H1 (cell line): ENCODE data around the gene HMHB1. TPM values are rescaled to one million over a fixed set of nuclear protein-coding genes. Genes with fewer than 3 reads are reported as not detected.

Experiments used
- CTCF ChIA-PET: fragments of 300-600 bp; sonication (Branson Sonifier 250); formaldehyde crosslinking; loops from one replicate; lab custom pipeline; 2021; ENCODE audit not compliant: partially characterized antibody; lab: Charles Lee
- POLR2A ChIA-PET: fragments of 300-600 bp; sonication (Branson Sonifier 250); formaldehyde crosslinking; loops from one replicate; lab custom pipeline; 2021; ENCODE audit warnings: inconsistent platforms; ENCODE audit not compliant: partially characterized antibody; lab: Charles Lee
- DNase-seq, 2 experiments: peaks; one replicate each; pipeline versions ENCODE4 v3.0.0 to v3.0.0-alpha.2; 2010 to 2022; ENCODE audit warnings: low spot score in 2 of 2, low read depth in 1 of 2, mixed read lengths in 1 of 2
- FAIRE-seq: peaks from 2 replicates; lab custom pipeline; 2011; peaks lifted over from hg19 to GRCh38; lab: Jason Lieb, UNC
- H2AFZ ChIP-seq: 2 replicates; pipeline ENCODE4 v1.8.1; 2012; ENCODE audit warnings: low read length, inconsistent platforms
- H2AK5ac ChIP-seq: 2 replicates; pipeline ENCODE4 v1.6.1; 2013; ENCODE audit warnings: low read depth, low read length
- H2BK120ac ChIP-seq: replicated peaks from 2 replicates; pipeline ENCODE3; 2013; ENCODE audit warnings: low read depth, low read length, inconsistent platforms
- H2BK12ac ChIP-seq: 2 replicates; pipeline ENCODE4 v1.6.1; 2013; ENCODE audit warnings: low read depth, low read length
- H2BK15ac ChIP-seq: 2 replicates; pipeline ENCODE4 v1.6.1; 2013; ENCODE audit warnings: low read length
- H2BK20ac ChIP-seq: 2 replicates; pipeline ENCODE4 v1.6.1; 2013; ENCODE audit warnings: low read length
- H2BK5ac ChIP-seq: 2 replicates; pipeline ENCODE4 v1.6.1; 2013; ENCODE audit warnings: low read depth, low read length
- H3K14ac ChIP-seq: 2 replicates; pipeline ENCODE4 v1.6.1; 2013; ENCODE audit warnings: inconsistent platforms; ENCODE audit not compliant: insufficient read length
- H3K18ac ChIP-seq: 2 replicates; pipeline ENCODE4 v1.6.1; 2013; ENCODE audit warnings: low read length; ENCODE audit errors: extremely low read depth
- H3K23ac ChIP-seq: 2 replicates; pipeline ENCODE4 v1.6.1; 2013; ENCODE audit warnings: inconsistent platforms; ENCODE audit not compliant: insufficient read length
- H3K23me2 ChIP-seq: 2 replicates; pipeline ENCODE4 v1.6.1; 2013; ENCODE audit warnings: low read depth, low read length
- H3K27ac ChIP-seq: 2 replicates; pipeline ENCODE4 v1.6.1; 2011; ENCODE audit warnings: low read depth, low read length, inconsistent platforms
- H3K27me3 ChIP-seq, 4 experiments: replicated peaks in 1 of 4; 1 replicate in 1 of 4; 2 replicates in 3 of 4; pipeline versions ENCODE4 v1.6.1 to v1.8.1; 2011 to 2013; ENCODE audit warnings: low read length in 3 of 4, mild to moderate bottlenecking in 3 of 4, inconsistent platforms in 2 of 4, mixed read lengths in 2 of 4, moderate library complexity in 1 of 4; ENCODE audit not compliant: control insufficient read depth in 3 of 4, insufficient read depth in 3 of 4; ENCODE audit errors: extremely low read depth in 1 of 4
- H3K36me3 ChIP-seq, 4 experiments: 2 replicates each; pipeline versions ENCODE4 v1.6.1 to v1.8.1; 2011 to 2013; ENCODE audit warnings: mild to moderate bottlenecking in 4 of 4, low read length in 3 of 4, moderate library complexity in 2 of 4, control low read depth in 1 of 4, inconsistent platforms in 1 of 4; ENCODE audit not compliant: insufficient read depth in 4 of 4, control insufficient read depth in 2 of 4
- H3K4ac ChIP-seq: replicated peaks from 2 replicates; pipeline ENCODE3; 2013; ENCODE audit warnings: low read length, low read depth, mixed read lengths, inconsistent platforms; ENCODE audit not compliant: insufficient read length
- H3K4me1 ChIP-seq, 4 experiments: replicated peaks in 1 of 4; 1 replicate in 1 of 4; 2 replicates in 3 of 4; pipeline versions ENCODE4 v1.6.1 to v1.8.1; 2011 to 2013; ENCODE audit warnings: low read length in 3 of 4, inconsistent platforms in 2 of 4, mixed read lengths in 1 of 4; ENCODE audit not compliant: insufficient read depth in 4 of 4, control insufficient read depth in 3 of 4
- H3K4me2 ChIP-seq, 2 experiments: 2 replicates each; pipeline versions ENCODE4 v1.6.1 to v1.8.1; 2011 to 2013; ENCODE audit warnings: low read depth in 2 of 2, low read length in 2 of 2, control low read depth in 1 of 2, inconsistent platforms in 1 of 2, mild to moderate bottlenecking in 1 of 2; ENCODE audit not compliant: insufficient read depth in 1 of 2
- H3K4me3 ChIP-seq, 4 experiments: fragments of 200-600, 300-600 bp in 1 of 4; sonication (generic), shearing (Covaris generic), sonication (Bioruptor Twin) in 1 of 4; 2 replicates each; pipeline versions ENCODE4 v1.5.1 to v1.8.1; 2011 to 2016; ENCODE audit warnings: low read length in 4 of 4, low read depth in 3 of 4, control low read depth in 2 of 4, inconsistent platforms in 2 of 4, mild to moderate bottlenecking in 2 of 4, mixed read lengths in 1 of 4, moderate library complexity in 1 of 4; ENCODE audit not compliant: insufficient read depth in 2 of 4; ENCODE audit errors: extremely low read depth in 1 of 4
- H3K56ac ChIP-seq: replicated peaks from 2 replicates; pipeline ENCODE3; 2013; ENCODE audit warnings: low read depth, mild to moderate bottlenecking, mixed read lengths, low read length, inconsistent platforms; ENCODE audit not compliant: insufficient read length
- H3K79me1 ChIP-seq: 2 replicates; pipeline ENCODE4 v1.6.1; 2013; ENCODE audit warnings: low read depth, low read length, control low read depth
- H3K79me2 ChIP-seq, 2 experiments: 2 replicates each; pipeline versions ENCODE4 v1.6.1 to v1.8.1; 2012 to 2013; ENCODE audit warnings: low read length in 2 of 2, mild to moderate bottlenecking in 2 of 2, inconsistent platforms in 1 of 2; ENCODE audit not compliant: insufficient read depth in 2 of 2, control insufficient read depth in 1 of 2
- H3K9ac ChIP-seq, 4 experiments: replicated peaks in 1 of 4; 1 replicate in 1 of 4; 2 replicates in 3 of 4; pipeline versions ENCODE4 v1.6.1 to v1.8.1; 2011 to 2013; ENCODE audit warnings: low read depth in 3 of 4, low read length in 3 of 4, control low read depth in 2 of 4, mild to moderate bottlenecking in 2 of 4, moderate library complexity in 2 of 4, inconsistent platforms in 1 of 4; ENCODE audit errors: extremely low read depth in 1 of 4
- H3K9me3 ChIP-seq, 2 experiments: 2 replicates each; pipeline versions ENCODE4 v1.6.1 to v1.8.1; 2012 to 2013; ENCODE audit warnings: mild to moderate bottlenecking in 2 of 2, moderate library complexity in 2 of 2, control low read depth in 1 of 2, inconsistent platforms in 1 of 2, low read depth in 1 of 2, low read length in 1 of 2, mixed read lengths in 1 of 2; ENCODE audit not compliant: insufficient read depth in 2 of 2
- H4K20me1 ChIP-seq, 2 experiments: replicated peaks in 1 of 2; 2 replicates each; pipeline versions ENCODE3 to v1.8.1; 2011 to 2013; ENCODE audit warnings: inconsistent platforms in 2 of 2, low read length in 2 of 2, mild to moderate bottlenecking in 1 of 2; ENCODE audit not compliant: insufficient read depth in 2 of 2, control insufficient read depth in 1 of 2
- H4K5ac ChIP-seq: 2 replicates; pipeline ENCODE4 v1.6.1; 2013; ENCODE audit warnings: low read length, low read depth, mixed read lengths, inconsistent platforms; ENCODE audit not compliant: insufficient read length
- H4K8ac ChIP-seq: 2 replicates; pipeline ENCODE4 v1.8.0; 2013; ENCODE audit warnings: mild to moderate bottlenecking, moderate library complexity, low read length, inconsistent platforms; ENCODE audit not compliant: insufficient read depth; ENCODE audit errors: extremely low read depth
- H4K91ac ChIP-seq: replicated peaks from 2 replicates; pipeline ENCODE3; 2013; ENCODE audit warnings: low read length, mixed read lengths, inconsistent platforms; ENCODE audit not compliant: insufficient read length
- RXRA ChIP-seq: IDR thresholded peaks from 2 replicates; pipeline ENCODE4 v1.6.1; 2011; ENCODE audit warnings: low read depth, mild to moderate bottlenecking, low read length, moderate library complexity; ENCODE audit not compliant: insufficient read depth
- polyA plus RNA-seq, 7 experiments: library from polyadenylated mRNA; depleted of rRNA in 3 of 7; stranded (reverse) in 5 of 7; unstranded in 2 of 7; fragments of >200 nt in 5 of 7; fragments of 200-250 nt in 2 of 7; gene quantifications; 1 replicate in 5 of 7; 2 replicates in 1 of 7; 4 replicates in 1 of 7; pipeline versions ENCODE4 v1.2.1 to v1.2.3, GENCODE V29; 2011 to 2013; ENCODE audit warnings: missing spikeins in 2 of 7, mixed read lengths in 2 of 7
- total RNA-seq: library from RNA; stranded (reverse); fragmentation: NEBNext Ultra II Directional; extraction: Animal tissue kit (Norgen Biotek cat#: 25700); gene quantifications from 2 replicates; pipeline ENCODE4 v1.2.1, GENCODE V29; 2021
- TF ChIP-seq, protein P1 (sequence below): IDR thresholded peaks from 2 replicates; pipeline ENCODE4 v1.6.1; 2011; ENCODE audit warnings: low read length, improper control_type of control experiment

The HMHB1 gene
- total and polyA plus RNA-seq, 2 of the 8 experiments (the other 6 are each of a cell fraction or from before 2014, with no cell fraction given), result not detected

DNA sequence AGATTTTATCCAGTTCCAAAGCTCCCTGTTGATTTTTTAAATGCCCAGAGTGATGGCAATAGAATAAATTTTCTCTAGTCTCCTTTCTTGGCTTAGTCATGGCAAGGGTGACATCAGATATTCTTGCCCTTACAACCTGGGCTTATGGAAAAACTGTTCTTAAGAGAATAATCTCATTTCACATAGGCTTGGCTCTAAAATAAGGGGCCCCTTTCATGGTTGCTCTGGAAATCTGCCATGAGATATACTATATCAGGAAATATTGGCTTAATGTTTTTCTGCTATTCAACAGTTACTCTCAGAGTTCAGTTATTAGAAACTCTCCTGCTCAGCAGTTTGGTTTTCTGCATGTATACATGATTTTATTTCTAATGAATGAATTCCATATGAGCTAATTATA, 7.8 kb downstream of the HMHB1 start:
- Histone ChIP-seq H4K91ac (no peak overlapping the region), H3K14ac (no peak overlapping the region), H3K79me1 (no peaks in the 10 kb centered on the region), H3K27me3 (no peaks in the 10 kb centered on the region), H4K5ac (no peak overlapping the region), H3K23ac (no peak overlapping the region), H3K27ac (no peak overlapping the region), H3K36me3 (no peaks in the 10 kb centered on the region), H2BK20ac (no peak overlapping the region), H2BK12ac (no peak overlapping the region), H2BK15ac (no peak overlapping the region), H3K9me3 (no peaks in the 10 kb centered on the region), H2AK5ac (no peak overlapping the region), H4K8ac (no peak overlapping the region), H3K4me1 (no peaks in the 10 kb centered on the region), H3K56ac (no peak overlapping the region), H3K4me2 (no peak overlapping the region), H3K9ac (no peak overlapping the region), H2BK5ac (no peak overlapping the region), H2BK120ac (no peak overlapping the region), H3K4ac (no peak overlapping the region), H3K18ac (no peak overlapping the region), H4K20me1 (no peaks in the 10 kb centered on the region), H3K79me2 (no peaks in the 10 kb centered on the region), H3K23me2 (no peaks in the 10 kb centered on the region), H2AFZ (no peak overlapping the region), H3K4me3 (no peak overlapping the region)
- TF ChIP-seq, protein P1, sequence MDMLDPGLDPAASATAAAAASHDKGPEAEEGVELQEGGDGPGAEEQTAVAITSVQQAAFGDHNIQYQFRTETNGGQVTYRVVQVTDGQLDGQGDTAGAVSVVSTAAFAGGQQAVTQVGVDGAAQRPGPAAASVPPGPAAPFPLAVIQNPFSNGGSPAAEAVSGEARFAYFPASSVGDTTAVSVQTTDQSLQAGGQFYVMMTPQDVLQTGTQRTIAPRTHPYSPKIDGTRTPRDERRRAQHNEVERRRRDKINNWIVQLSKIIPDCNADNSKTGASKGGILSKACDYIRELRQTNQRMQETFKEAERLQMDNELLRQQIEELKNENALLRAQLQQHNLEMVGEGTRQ, result no peak
- TF ChIP-seq RXRA, result no peak
- ChIA-PET CTCF (no interaction called here), POLR2A (interaction anchor here (0.7 kb wide), 1 partner anchor 1514 kb away, joined by 3 read pairs; no protein-coding TSS in a partner anchor)
- DNase-seq, result no peak
- FAIRE-seq, result no peak
